ENCODE measurements around the gene LMBR1. TPM values are rescaled to one million over a fixed set of nuclear protein-coding genes. Genes with fewer than 3 reads are reported as not detected.

Gene LMBR1
- total RNA-seq, 1 donor from 2014 or later = 37.3 TPM

- no peak for DNase-seq (ENCODE audit: low spot score)
- Mint-ChIP-seq H3K4me3 (ENCODE audit: unreplicated experiment) (no peak overlapping the region), H3K27me3 (ENCODE audit: low read depth) (no peaks in the 10 kb centered on the region)
These were observed 133.8 kb downstream of the LMBR1 start for GRCh38 chr7:156759143-156759542.

GRCh38 chr7:156754201-156754600 is 138.8 kb downstream of the LMBR1 start:
- H3K27me3 Mint-ChIP-seq (ENCODE audit: low read depth) = no peaks in the 10 kb centered on the region
- H3K4me1 Mint-ChIP-seq (ENCODE audit: low read depth) = no peaks in the 10 kb centered on the region
- DNase-seq (ENCODE audit: low spot score) = no peak
- TF ChIP-seq CTCF (IDR thresholded peaks at IDR 0.05) = no peak
- H3K36me3 Mint-ChIP-seq (ENCODE audit: low read depth) = no peaks in the 10 kb centered on the region
- no peaks in the 10 kb centered on the region for H3K9me3 Mint-ChIP-seq (ENCODE audit: low read depth)
- no peak overlapping the region for H3K27ac Mint-ChIP-seq (ENCODE audit: unreplicated experiment)
- no peak overlapping the region for H3K4me3 Mint-ChIP-seq (ENCODE audit: unreplicated experiment)

More at GRCh38 chr7:156759143-156759542, 133.8 kb downstream of the LMBR1 start:
- Mint-ChIP-seq H3K9me3 (ENCODE audit: low read depth) (no peaks in the 10 kb centered on the region), H3K36me3 (ENCODE audit: low read depth) (no peaks in the 10 kb centered on the region), H3K4me1 (ENCODE audit: low read depth) (peaks cover 2% of the 10 kb centered on the region), H3K27ac (ENCODE audit: unreplicated experiment) (no peak overlapping the region)
- TF ChIP-seq CTCF (IDR thresholded peaks at IDR 0.05) = no peak

- no peaks in the 10 kb centered on the region for H3K9me3 Mint-ChIP-seq (ENCODE audit: low read depth)
- TF ChIP-seq CTCF (IDR thresholded peaks at IDR 0.05) = no peak
- H3K27ac Mint-ChIP-seq (ENCODE audit: unreplicated experiment) = no peak overlapping the region
- DNase-seq (ENCODE audit: low spot score) = no peak
- no peaks in the 10 kb centered on the region for H3K27me3 Mint-ChIP-seq (ENCODE audit: low read depth)
- H3K4me3 Mint-ChIP-seq (ENCODE audit: unreplicated experiment) = no peak overlapping the region
- H3K36me3 Mint-ChIP-seq (ENCODE audit: low read depth) = no peaks in the 10 kb centered on the region
- no peaks in the 10 kb centered on the region for H3K4me1 Mint-ChIP-seq (ENCODE audit: low read depth)
These were observed 139.4 kb downstream of the LMBR1 start for GRCh38 chr7:156753630-156754029.

- Mint-ChIP-seq H3K36me3 (ENCODE audit: low read depth) (no peaks in the 10 kb centered on the region), H3K27ac (ENCODE audit: unreplicated experiment) (no peak overlapping the region), H3K4me1 (ENCODE audit: low read depth) (no peaks in the 10 kb centered on the region), H3K9me3 (ENCODE audit: low read depth) (no peaks in the 10 kb centered on the region), H3K27me3 (ENCODE audit: low read depth) (no peaks in the 10 kb centered on the region), H3K4me3 (ENCODE audit: unreplicated experiment) (no peak overlapping the region)
- DNase-seq (ENCODE audit: low spot score) = no peak
- TF ChIP-seq CTCF (IDR thresholded peaks at IDR 0.05) = no peak
These were observed 139.8 kb downstream of the LMBR1 start for GRCh38 chr7:156753229-156753560.

DNA sequence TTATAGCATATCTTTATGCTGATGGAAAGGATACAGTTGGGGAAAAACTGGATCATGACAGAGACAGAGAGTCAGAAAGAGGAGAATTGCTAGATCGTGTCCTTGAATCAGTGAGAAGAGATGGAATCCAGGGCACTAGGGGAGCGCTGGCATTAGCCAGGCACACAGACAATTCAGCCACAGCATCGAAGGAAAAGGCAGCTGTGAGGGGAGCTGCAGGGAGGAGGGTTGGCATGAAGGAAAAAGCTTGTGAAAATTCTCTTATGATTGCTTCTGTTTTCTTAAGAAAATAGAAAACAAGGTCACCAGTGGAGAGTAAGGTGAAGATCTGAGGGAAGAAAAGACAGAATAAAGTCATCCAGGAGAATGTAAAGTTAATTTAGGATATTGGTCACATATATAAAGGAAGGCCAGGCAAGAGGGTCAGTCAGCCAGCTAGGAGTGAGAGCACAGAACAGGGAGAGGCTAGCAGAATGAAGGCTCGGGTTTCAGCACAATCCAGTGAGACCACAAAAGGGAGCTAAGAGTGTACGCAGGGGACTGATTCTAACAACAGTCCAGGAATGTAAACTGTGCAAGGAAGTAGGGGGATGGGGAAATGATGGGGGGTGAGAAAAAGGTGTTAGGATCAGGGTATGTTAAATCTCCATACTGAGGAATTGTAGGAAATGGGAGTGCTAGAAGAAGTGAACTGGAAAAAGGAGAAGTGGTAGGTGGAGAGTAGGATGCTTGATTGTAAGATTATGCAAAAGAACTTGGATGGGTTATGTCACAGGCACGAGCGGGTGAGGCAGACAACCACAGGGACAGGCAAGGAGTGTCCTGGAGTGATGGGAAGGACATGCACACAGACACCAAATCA is 140.4 kb downstream of the LMBR1 start:
- H3K4me3 Mint-ChIP-seq (ENCODE audit: unreplicated experiment) = no peak overlapping the region
- no peaks in the 10 kb centered on the region for H3K36me3 Mint-ChIP-seq (ENCODE audit: low read depth)
- no peak for DNase-seq (ENCODE audit: low spot score)
- TF ChIP-seq CTCF (IDR thresholded peaks at IDR 0.05) = no peak
- H3K9me3 Mint-ChIP-seq (ENCODE audit: low read depth) = no peaks in the 10 kb centered on the region
- no peak overlapping the region for H3K27ac Mint-ChIP-seq (ENCODE audit: unreplicated experiment)
- no peaks in the 10 kb centered on the region for H3K4me1 Mint-ChIP-seq (ENCODE audit: low read depth)
- no peaks in the 10 kb centered on the region for H3K27me3 Mint-ChIP-seq (ENCODE audit: low read depth)
